HG03095 (cell line): Measurements from ENCODE around the gene FOXA1.
"Not testable (repeated sequence)": the region's sequence is repeated elsewhere in the genome, so short reads cannot be mapped to it uniquely, and the experiment has no call there.

ENCODE experiments used
- ATAC-seq: cut with Tn5 transposase; IDR thresholded peaks from one replicate; pipeline ENCODE4 v1.9.1; 2021; ENCODE audit warnings: moderate library complexity; ENCODE audit not compliant: unreplicated experiment

FOXA1 gene

GRCh38 chr14:37563189-37563588, 31.9 kb downstream of the FOXA1 start:
- no peak for ATAC-seq

GRCh38 chr14:37559386-37559785, 35.7 kb downstream of the FOXA1 start:
- ATAC-seq: no peak

GRCh38 chr14:37558740-37559139, 36.3 kb downstream of the FOXA1 start:
- ATAC-seq: no peak

GRCh38 chr14:37555596-37555995, 39.5 kb downstream of the FOXA1 start:
- not testable (repeated sequence) for ATAC-seq

- ATAC-seq: no peak
Measured at GRCh38 chr14:37553935-37554550, 41.0 kb downstream of the FOXA1 start.

GRCh38 chr14:37551119-37551518, 43.9 kb downstream of the FOXA1 start:
- ATAC-seq: no peak

- no peak for ATAC-seq
Measured at GRCh38 chr14:37550511-37550910, 44.5 kb downstream of the FOXA1 start.

- no peak for ATAC-seq
Measured at GRCh38 chr14:37546621-37547447, 48.2 kb downstream of the FOXA1 start.

- ATAC-seq: no peak
Measured at GRCh38 chr14:37545174-37545573, 49.9 kb downstream of the FOXA1 start.

- ATAC-seq: no peak
Measured at GRCh38 chr14:37544407-37544806, 50.6 kb downstream of the FOXA1 start.

- ATAC-seq: no peak
Measured at GRCh38 chr14:37539992-37540391, 55.1 kb downstream of the FOXA1 start.
